ENCODE measurements around the gene BTBD8.
"Not testable (repeated sequence)": the region's sequence is repeated elsewhere in the genome, so short reads cannot be mapped to it uniquely, and the experiment has no call there.

BTBD8 gene

DNA sequence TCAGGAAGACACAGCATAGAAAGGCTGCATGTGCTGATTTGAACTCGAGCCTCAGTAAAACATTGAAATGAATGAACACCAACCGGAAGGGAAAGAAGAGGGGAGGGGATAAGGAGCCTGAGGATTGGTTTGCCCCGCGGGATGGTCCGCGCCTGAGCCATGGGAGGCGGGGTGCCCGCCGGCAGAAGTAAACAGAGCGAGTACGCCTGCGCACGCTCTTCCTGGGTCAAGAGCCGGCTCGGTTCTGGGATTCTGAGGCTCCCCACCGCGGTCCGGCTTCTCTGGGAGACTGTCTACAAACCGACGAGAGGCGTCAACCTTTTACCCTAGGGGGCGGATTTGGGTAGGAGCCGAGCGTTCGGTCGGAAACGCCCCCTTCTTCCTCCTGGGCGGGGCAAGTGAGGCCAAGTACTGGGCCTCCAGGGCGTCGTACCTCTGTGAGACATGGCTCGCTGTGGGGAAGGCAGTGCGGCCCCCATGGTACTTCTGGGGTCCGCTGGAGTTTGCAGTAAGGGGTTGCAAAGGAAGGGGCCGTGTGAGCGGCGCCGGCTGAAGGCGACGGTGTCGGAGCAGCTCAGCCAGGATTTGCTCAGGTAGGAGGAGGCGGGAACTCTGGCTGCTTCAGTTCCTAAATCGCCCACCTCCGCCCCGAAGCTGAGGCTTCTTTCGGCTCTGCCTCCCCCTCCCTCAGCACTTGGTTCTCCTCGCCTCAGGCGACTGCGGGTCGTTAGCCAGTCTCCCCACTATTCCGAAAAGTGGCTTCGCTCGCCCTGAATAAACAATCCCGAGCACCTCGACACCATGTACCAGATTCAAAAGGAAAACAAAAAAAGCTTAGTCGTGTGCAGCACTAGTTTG, at the start of gene BTBD8:
TSS of gene BTBD8 (plus strand) at position 218 of the 858 bp plus-strand sequence. CDS start at position 445, 227 bp downstream.
- peak; percentile 60 to 76 for DNase-seq (ENCODE audit: low read depth in 2 of 2)

DNA sequence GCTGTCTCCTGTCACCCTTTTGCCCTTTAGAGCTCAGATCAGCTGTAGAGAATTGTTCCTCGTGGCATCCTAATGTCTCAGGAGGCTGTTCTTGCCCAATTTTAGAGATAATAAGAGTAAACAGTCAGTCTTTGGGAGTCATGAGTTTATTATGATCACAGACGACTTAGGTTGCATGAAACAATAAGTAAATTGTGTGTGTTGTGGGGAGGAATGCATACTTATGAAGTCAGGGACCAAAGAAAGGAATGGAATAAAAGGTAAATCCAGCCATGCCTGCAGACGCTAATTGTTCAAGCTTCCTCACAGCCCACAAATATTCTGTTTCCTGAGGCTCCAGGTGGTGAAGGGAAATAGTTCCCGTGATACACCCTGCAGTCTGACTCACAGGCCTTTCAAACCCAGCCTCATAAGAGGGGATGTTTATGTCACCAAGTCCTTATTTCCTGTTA, 49.5 kb upstream of the BTBD8 start:
- no peak for DNase-seq (ENCODE audit: low read depth in 2 of 2)

DNA sequence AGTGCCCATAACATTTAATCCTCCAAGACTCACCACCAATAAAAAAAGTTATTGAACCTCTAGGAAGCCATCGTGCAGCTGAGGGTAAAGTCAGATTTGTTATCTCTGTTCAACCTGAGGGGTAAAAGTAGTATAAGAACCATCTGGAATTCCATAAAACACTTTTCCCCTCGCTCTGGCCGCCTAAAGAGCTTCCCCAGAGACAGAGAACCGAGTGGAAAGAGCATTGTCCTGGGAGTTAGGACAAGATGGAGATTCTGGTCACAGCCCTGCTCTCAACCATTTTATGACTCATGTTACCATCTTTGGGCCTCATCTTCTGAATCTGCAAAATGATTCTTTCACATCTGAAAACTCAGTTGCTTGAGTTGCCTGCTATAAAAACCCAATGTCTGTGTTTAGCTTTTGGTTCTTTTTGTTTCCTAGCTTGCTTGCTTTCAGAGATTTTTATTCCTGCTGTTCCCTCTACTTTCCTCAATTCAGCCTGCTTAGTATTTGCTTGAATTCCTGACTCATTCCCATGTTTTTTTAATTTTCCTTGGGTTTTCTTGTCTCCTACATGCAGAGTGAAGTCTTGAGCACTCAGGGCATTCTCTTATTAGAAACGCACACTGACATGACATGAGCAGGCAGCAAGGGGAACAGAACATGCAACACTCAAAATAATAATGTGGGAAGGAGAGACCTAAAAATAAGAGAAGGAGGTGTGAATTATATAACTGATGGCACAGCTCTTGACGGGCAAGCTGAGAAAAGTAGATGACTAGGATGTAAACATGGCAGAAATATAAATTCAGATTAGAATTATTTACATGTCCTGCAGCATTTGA, 48.6 kb upstream of the BTBD8 start:
- no peak for DNase-seq (ENCODE audit: low read depth in 2 of 2)

DNA sequence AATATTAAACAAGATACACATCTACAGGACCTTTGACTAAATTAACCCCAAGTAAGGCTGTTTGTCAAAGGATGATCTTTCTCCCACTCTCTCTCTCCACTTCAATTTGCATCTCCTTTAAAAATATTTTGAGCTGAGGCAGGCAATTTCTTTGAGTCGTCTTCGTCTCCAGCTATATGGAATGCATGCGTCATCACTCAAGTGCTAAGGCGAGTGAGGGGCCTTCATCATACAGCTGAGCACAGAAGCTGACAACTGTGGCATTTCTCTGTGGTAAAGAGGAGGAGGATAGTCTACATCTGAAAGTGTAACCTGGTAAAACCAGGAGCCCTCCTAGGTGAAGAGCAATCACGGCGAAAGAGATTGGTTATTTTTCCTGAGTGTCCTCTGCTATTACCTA, 42.7 kb upstream of the BTBD8 start:
- no peak for DNase-seq (ENCODE audit: low read depth in 2 of 2)

DNA sequence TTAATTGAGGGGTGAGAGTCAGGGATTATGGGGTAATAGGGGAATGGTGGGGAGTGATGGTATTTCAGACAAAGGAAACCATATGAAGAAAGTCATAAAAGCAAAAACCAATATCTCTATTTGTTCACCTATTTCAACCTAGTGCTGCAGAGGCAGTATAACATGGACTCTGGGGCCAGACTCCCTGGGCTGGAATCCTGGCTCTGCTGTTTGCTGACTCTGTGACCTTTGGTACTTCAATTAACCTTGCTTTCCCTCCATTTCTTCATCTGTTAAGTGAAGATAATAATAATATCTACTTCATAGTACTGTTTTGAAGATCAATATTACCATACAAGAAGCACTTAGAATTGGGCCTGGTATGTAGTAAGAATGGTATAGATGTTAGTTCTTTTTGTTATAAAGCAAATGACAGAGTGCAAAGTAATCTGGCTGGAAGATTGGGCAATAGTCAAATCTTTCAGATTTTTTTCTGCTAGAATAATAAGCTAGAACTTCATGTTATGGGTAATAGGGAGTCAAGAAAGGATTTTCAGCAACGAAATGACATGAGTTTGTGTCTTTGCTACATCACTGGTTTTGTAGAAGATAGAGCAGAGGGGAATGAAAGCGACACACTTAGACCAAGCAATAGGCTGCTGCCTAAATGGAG, 41.3 kb upstream of the BTBD8 start:
- no peak for DNase-seq (ENCODE audit: low read depth in 2 of 2)

DNA sequence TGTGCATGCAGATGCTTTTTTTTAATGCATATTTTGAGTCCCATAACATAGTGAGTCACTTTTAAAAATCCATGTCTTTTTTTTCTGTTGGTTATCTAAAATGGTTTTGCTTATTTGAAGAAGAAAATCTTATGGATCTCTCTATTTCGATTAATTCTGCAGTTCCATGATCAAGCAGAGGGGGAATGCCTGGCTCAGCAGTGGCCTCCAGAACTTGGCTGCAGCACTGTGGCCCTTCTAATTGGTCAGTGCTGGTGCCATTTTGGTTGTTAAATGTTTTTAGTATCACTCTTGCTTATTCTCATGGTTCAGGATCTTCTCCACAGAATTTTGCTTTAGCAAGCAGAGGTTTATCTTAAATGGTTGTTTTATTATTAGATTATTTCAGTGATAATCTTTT, 39.2 kb upstream of the BTBD8 start:
- no peak for DNase-seq (ENCODE audit: low read depth in 2 of 2)

DNA sequence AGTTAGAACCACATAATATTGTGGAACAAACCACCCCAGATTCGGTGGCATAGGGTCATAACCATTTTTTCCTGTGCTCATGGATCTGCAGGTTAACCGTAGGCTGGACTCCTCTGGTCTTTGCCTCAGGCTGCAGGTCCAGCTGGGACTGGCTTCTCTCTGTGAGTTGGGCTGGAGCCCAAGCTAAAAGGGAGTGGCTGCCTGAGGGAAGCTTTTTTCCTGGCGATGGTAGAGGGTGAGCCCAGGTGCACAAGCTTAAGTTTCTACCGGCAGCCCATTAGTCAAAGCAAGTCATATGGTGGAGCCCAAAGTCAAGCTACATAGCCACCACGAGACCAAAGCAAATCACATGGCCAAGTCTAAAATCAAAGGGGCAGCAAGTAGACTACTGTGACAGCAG, 36.5 kb upstream of the BTBD8 start:
- DNase-seq (ENCODE audit: low read depth in 2 of 2): no peak

DNA sequence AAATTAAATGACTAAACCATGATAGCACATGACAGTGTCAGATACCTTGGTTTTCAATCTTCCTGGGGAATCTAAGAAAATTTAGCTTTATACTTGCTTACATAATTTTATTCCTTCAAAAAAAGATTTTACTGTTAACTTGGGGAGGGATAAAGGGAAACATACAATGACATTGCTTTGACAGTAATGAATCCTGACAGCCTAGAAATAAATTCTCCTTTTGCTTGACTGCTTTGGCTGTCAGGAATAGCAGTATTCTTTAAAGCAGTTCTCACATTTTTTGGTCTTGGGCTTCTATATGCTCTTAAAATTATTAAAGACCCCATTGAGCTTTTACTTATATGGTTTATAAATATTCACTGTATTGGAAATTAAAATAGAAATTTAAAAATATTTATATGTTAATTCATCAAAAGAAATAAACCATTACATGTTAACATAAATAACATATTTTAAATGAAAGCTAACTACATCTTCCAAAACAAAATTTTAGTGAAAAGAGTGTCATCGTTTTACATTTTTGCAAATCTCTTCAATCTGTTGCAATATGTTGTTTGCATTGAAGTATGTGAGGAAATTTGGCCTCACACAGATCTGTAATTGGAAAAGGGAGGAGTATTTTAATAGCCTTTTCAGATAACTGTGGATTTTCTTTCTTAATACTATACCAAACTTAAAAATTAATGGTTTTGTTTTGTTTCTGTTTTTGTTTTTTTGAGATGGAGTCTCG, 34.2 kb upstream of the BTBD8 start:
- DNase-seq (ENCODE audit: low read depth in 2 of 2): no peak

DNA sequence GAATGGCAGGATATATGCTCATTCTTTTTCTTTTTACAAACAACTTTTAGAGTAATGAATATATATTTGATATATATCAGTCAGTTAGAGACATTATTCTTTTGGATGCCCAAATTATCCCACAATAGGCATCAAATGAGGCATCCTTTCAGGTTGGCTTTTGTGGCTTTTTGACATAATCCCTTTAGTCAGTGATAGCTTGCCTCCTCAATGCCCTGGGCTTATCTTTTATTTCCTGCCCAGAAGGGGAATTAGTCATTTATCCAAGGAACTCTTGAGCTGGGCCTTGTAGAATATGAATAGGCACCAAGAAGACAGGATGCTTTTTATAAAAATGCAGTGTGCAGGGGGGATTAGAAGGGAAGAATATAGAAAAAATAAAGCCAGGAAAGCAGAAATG, 28.2 kb upstream of the BTBD8 start:
- no peak for DNase-seq (ENCODE audit: low read depth in 2 of 2)

DNA sequence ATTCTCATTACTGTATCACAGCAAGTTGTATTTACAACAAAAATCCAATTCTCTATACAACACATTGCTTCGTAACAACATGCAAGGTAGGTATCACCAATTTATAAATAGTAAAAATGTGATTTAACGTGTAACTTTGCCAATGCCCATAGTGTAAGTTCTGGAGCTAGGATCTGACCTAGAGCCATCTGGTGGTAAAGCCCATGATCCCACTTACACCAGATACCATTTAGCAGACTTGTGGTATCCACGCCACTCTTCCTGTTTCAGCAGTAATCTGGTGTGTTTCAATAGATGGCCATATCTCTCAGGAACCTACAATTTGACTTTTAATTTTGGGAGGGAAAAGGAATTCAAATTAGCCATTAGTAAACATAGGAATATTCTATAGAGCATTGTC, 15.1 kb upstream of the BTBD8 start:
- no peak for DNase-seq (ENCODE audit: low read depth in 2 of 2)

DNA sequence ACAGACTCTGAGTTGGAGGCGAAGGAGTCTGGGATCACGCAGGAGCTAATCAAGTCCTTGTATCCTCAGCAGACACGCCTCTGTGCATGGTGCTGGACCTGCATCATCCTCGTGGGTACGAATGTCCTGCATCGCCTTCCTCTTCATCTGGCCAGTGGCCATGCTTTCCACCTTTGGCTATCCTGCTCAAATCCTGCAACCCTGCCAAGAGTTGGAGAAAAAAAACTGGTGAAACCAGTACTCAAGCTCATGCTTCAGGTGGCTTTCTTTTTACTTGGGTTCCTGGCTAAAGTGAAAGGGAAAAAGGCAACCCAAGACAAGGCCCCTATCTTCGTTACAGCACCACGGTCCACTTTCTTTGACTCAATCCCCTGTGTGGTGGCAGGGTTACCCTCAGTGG, 13.8 kb upstream of the BTBD8 start:
- no peak for DNase-seq (ENCODE audit: low read depth in 2 of 2)

DNA sequence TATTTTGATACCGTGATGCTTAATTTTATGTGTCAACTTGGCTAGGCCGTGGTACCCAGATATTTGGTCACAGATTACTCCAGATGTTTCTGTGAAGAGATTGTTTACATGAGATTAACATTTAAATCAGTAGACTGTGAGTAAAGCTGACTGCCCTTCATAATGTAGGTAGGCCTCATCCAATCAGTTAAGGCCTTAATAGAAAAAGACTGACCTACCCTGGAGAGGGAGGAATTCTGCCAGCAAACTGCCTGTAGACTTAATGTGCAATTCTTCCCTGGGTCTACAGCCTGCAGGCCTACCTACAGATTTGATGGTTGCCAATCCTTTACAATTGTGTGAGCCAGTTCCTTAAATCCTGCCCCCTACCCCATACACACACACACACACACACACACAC, 9.3 kb upstream of the BTBD8 start:
- DNase-seq (ENCODE audit: low read depth in 2 of 2): no peak

DNA sequence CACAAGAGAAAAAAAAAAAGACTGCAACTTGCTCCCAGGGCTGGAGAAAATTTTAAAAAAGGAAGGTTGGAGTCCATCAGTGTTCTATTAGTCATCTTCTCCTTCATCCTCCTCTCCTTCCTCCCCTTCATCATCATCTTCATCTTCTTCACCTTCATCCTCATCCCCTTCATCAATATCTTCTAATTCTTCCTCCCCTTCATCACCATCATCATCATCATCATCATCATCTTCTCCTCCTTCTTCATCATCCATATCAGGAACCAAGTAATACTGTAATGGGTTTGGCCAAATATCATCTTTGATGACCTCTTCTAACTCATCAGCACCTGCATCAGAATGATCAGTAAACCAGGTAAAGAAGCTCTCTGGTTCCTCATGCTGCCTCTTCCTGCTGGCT, 5.7 kb upstream of the BTBD8 start:
- not testable (repeated sequence) for DNase-seq (ENCODE audit: low read depth in 2 of 2)

DNA sequence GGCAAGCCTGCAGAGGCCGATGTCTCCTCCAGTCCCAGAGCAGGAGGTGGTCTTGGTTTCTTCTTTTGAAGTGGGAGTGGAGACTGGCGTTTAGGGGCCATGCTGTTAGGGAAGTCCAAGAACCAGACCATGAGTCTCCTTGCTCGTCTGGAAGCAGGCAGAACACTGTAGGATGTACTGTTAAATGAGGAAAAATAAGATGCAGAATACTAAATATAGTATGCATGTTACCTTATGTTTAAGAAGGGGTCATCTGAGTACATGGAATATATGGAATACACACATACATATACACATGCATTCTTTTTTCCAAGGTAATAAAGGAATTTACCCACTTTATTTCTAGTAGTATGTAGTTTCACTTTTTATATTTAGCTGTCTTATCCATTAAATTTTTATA, 4.8 kb upstream of the BTBD8 start, which contains the start of gene SETSIP:
TSS of gene SETSIP (minus strand) at position 101 of the 400 bp plus-strand sequence. CDS start at position 101, 0 bp downstream.
- DNase-seq (ENCODE audit: low read depth in 2 of 2): no peak

DNA sequence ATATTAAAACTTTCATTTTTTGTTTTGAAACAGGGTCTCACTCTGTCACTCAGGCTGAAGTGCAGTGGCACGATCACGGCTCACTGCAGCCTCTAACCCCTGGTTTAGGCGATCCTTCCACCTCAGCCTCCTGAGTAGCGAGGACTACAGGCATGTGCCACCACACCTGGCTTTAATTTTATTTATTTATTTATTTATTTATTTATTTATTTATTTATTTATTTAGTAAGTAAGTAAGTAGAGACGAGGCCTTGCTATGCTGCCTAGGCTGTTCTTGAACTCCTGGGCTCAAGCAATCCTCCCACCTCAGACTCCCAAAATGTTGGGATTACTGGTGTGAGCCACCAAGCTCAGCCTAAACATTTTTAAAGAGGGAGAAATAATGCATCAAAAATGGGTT, 3.8 kb upstream of the BTBD8 start:
- no peak for DNase-seq (ENCODE audit: low read depth in 2 of 2)

DNA sequence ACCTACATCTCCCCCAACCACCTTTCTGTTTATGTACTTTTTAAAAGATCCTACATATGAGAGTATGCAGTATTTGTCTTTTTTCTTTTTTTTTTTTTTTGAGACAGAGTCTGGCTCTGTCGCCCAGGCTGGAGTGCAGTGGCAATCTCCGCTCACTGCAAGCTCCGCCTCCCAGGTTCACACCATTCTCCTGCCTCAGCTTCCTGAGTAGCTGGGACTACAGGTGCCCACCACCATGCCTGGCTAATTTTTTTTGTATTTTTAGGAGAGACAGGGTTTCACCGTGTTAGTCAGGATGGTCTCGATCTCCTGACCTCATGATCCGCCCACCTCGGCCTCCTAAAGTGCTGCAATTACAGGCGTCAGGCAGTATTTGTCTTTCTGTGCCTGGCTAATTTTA, 2.1 kb upstream of the BTBD8 start:
- DNase-seq (ENCODE audit: low read depth in 2 of 2): not testable (repeated sequence)

DNA sequence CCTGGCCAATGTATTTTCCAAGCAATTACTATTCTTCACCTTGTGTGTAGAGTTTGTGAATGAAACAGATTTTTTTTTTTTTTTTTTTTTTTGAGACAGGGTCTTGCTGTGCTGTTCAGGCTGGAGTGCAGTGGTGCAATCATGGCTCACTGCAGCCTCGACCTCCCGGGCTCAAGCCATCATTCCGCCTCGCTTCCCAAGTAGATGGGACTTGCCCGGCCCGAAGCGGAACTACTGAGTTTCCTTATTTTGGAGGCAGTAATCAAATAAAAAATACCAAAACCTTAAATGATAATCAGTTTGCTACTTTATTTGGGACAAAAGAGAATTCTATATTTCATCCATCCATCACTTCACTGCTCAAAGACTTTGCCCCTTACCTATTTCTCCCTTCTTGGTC, 704 bp upstream of the BTBD8 start:
- DNase-seq (ENCODE audit: low read depth in 2 of 2): no peak

DNA sequence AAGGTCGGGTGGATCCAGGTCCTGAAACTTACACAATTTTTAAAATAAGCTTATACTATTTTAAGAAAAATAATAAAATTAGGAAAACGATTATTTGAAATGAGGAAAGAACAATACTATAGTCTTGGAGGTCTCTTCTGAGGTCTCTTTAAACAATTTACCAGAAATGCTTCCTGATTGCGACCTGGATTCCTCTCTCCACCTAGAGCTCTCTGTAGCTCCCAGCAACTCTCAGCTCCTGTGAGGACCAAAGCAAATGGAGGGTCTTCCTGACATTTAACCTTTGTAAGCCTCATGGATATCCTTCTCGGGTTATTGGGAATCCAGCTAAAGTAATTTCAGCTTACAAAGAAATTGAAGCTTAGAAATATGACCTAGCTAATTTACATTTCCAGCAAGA, 886 bp downstream of the BTBD8 start:
- no peak for DNase-seq (ENCODE audit: low read depth in 2 of 2)

DNA sequence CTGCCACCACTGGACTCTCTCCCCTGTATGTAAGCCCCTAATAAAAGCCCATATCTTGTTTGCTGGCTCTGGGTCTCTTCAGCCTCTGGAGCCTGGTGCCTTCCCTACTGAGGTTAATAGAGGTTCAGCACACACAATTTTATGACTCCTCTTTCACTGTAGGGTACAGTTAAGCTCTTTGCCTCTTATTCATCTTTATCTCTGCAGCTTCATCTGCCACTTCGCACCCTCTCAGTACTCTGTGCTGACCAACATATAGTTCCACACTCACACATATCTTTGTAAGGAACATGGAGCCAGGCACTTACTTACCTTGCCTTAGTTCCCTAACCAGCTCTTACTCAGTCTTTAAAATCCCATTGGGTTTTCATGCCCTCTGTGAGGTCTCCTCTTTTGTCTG, 4.5 kb downstream of the BTBD8 start:
- no peak for DNase-seq (ENCODE audit: low read depth in 2 of 2)

DNA sequence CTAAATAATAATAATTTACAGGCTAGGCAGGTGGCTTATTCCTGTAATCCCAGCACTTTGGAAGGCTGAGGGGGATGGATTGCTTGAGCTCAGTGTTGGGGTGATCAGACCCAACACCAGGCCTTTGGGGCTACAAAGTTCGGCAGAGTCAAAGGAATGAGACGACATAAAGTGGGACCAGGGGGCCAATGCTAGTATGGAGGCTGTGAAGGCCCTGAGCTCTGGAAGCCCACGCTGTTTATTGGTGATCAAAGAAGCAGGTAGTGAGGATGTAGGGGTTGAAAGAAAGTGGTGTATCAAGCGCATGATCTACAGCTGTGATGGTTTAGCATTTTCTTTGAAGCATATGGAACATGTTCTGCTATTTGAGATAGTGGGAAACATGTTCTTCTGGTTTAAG, 5.6 kb downstream of the BTBD8 start:
- DNase-seq (ENCODE audit: low read depth in 2 of 2): no peak

DNA sequence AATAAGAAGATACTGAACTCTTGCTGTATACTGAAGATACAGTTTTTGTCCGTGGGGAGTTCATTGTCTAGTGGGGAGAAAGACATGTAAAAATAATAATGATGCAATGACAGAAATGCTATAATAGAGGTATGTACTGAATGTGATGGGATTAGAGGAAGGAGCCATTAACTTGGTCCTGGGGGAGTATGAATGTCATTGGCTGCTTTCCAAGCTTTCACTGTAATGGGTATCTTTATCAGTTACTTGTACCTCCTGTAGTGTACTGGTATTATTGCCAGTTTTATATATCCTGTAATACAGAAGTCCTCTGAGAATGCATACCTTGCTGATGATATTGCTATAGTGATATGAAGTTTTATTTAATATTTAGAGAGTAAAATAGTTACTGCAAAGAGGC, 7.4 kb downstream of the BTBD8 start:
- DNase-seq (ENCODE audit: low read depth in 2 of 2): no peak

DNA sequence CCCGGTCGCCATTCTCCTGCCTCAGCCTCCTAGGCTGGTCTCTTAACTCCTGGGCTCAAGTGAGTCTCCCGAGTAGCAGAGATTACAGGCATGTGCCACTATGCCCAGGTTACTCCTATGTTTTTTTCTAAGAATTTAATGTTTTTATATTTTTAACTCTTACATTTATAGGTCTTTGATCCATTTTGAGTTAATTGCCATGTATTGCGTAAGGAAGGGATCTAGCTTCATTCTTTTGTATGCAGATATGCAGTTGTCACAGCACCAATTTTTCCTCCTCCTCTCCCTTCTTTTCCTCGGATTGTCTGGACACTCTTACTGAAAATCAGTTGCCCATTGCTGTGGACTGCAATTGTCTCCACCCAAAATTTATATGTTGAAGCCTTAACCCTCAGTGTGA, 11.5 kb downstream of the BTBD8 start:
- no peak for DNase-seq (ENCODE audit: low read depth in 2 of 2)

Data from stimulated activated CD4-positive, alpha-beta T cell treated with anti-CD3 and anti-CD28 coated beads, Interleukin-12 subunit alpha, Interleukin-12 subunit beta, amount 100 ng/mL, for 24 hours (primary cell).